ENCODE results near the gene SNX4.

SNX4 gene

DNA sequence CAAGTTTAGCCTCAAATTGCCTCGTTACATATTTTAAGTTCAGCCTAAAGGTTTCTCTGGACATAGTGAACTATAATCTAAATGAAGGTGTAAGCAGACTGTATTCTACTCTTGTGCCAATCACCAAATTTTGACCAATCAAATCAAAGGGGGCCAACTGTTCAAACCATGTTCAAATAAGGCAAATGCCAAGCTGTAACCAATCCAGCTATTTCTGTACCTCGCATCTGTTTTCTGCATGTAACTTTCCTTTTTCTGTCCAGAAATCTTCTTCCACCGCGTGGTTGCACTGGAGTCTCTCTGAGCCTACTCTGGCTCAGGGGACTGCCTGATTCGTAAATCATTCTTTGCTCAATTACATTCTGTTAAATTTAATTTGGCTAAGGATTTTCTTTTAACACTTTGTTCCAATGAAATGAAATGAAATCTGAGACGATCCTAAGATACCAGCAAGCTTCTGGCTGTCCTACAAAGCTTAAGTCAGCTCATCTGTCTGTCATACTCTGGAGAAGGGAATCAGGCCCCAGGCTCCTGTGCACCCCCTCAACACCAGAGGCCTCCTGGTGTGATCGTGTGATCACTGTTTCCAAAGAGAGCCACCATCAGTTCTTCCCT, 91.7 kb downstream of the SNX4 start:
- no peaks in the 10 kb centered on the region for H3F3A ChIP-seq (ENCODE audit: control insufficient read depth, insufficient read depth)
- H3K4me3 ChIP-seq (ENCODE audit: low read length) = no peak overlapping the region
- H3K9me2 ChIP-seq (replicated peaks; ENCODE audit: control insufficient read depth, low read length) = no peaks in the 10 kb centered on the region
- no peak overlapping the region for H3K4me2 ChIP-seq (ENCODE audit: low read length)
- no peaks in the 10 kb centered on the region for H3K4me1 ChIP-seq (ENCODE audit: control insufficient read depth, low read length)
- no peaks in the 10 kb centered on the region for H4K20me1 ChIP-seq (ENCODE audit: control insufficient read depth, insufficient read depth, low read depth, low read length)
- peaks cover 7% of the 10 kb centered on the region for H3K27me3 ChIP-seq (ENCODE audit: control insufficient read depth, low read length)
- H3K79me2 ChIP-seq (ENCODE audit: control insufficient read depth, low read length) = no peaks in the 10 kb centered on the region
- H3K36me3 ChIP-seq (ENCODE audit: control insufficient read depth, low read length) = no peaks in the 10 kb centered on the region
- no peak for TF ChIP-seq EZH2phosphoT487 (IDR thresholded peaks at IDR 0.05; ENCODE audit: borderline replicate concordance, low read length)
- H3K9me3 ChIP-seq (ENCODE audit: control insufficient read depth, insufficient read depth, low read length) = no peaks in the 10 kb centered on the region
- no peak overlapping the region for H3K27ac ChIP-seq (ENCODE audit: low read depth, low read length)

DNA sequence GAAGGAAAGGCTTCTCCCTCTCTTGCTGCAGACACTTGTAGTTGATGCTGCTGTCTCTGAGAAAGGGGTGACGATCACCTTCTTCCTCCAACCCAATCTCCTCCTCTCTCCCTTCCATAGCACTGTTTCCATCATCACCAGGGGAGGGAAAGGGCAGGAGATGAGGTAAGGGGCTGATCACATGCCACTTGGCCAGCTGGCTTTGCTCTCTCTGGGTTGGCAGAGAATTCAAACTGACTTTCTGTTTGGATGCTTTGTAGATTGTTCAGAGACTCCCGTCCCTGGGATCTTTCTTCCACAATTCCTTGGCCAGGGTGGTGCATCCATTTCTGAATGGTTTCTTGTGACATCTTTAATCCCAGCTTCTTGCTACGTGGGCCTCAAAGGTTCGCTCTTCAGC, 101.7 kb downstream of the SNX4 start:
- Histone ChIP-seq H3K79me2 (ENCODE audit: control insufficient read depth, low read length) (no peaks in the 10 kb centered on the region), H3K27ac (ENCODE audit: low read depth, low read length) (no peak overlapping the region), H3K27me3 (ENCODE audit: control insufficient read depth, low read length) (0 out of 2 replicates have a peak, but pooled peaks cover 4% of the 10 kb centered on the region), H3K9me3 (ENCODE audit: control insufficient read depth, insufficient read depth, low read length) (no peaks in the 10 kb centered on the region), H3K4me3 (ENCODE audit: low read length) (no peak overlapping the region), H3K36me3 (ENCODE audit: control insufficient read depth, low read length) (no peaks in the 10 kb centered on the region), H3K4me1 (ENCODE audit: control insufficient read depth, low read length) (no peaks in the 10 kb centered on the region), H3F3A (ENCODE audit: control insufficient read depth, insufficient read depth) (no peaks in the 10 kb centered on the region), H3K9me2 (replicated peaks; ENCODE audit: control insufficient read depth, low read length) (no peaks in the 10 kb centered on the region), H4K20me1 (ENCODE audit: control insufficient read depth, insufficient read depth, low read depth, low read length) (no peaks in the 10 kb centered on the region), H3K4me2 (ENCODE audit: low read length) (no peak overlapping the region)
- TF ChIP-seq EZH2phosphoT487 (IDR thresholded peaks at IDR 0.05; ENCODE audit: borderline replicate concordance, low read length) = no peak
- TF ChIP-seq, protein P1, sequence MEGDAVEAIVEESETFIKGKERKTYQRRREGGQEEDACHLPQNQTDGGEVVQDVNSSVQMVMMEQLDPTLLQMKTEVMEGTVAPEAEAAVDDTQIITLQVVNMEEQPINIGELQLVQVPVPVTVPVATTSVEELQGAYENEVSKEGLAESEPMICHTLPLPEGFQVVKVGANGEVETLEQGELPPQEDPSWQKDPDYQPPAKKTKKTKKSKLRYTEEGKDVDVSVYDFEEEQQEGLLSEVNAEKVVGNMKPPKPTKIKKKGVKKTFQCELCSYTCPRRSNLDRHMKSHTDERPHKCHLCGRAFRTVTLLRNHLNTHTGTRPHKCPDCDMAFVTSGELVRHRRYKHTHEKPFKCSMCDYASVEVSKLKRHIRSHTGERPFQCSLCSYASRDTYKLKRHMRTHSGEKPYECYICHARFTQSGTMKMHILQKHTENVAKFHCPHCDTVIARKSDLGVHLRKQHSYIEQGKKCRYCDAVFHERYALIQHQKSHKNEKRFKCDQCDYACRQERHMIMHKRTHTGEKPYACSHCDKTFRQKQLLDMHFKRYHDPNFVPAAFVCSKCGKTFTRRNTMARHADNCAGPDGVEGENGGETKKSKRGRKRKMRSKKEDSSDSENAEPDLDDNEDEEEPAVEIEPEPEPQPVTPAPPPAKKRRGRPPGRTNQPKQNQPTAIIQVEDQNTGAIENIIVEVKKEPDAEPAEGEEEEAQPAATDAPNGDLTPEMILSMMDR (IDR thresholded peaks at IDR 0.05; ENCODE audit: low read depth, low read length, poor library complexity, severe bottlenecking) = no peak

DNA sequence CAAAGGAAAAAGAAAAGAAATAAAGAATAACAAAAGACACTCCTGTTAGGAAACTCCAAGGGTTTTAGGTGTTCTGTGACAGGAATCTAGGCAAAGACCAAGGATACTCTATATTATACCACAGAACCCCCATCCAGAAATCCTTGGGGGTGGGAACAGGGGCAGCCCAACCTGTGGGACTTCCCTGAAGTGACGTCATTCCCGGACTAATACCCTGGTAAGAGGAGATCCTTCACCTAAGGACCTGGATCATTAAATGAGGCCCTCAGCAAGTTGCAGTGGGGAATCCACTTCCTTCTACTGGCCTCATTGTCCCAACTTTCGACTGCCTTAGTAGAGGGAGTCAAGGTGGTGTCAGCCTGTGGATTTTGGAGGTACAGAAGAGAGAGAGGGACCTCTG, 103.8 kb downstream of the SNX4 start:
- no peaks in the 10 kb centered on the region for H3K9me3 ChIP-seq (ENCODE audit: control insufficient read depth, insufficient read depth, low read length)
- no peak overlapping the region for H3K4me2 ChIP-seq (ENCODE audit: low read length)
- 0 out of 2 replicates have a peak, but pooled peaks cover 4% of the 10 kb centered on the region for H3K27me3 ChIP-seq (ENCODE audit: control insufficient read depth, low read length)
- H3K9me2 ChIP-seq (replicated peaks; ENCODE audit: control insufficient read depth, low read length) = no peaks in the 10 kb centered on the region
- no peak overlapping the region for H3K27ac ChIP-seq (ENCODE audit: low read depth, low read length)
- H3K4me3 ChIP-seq (ENCODE audit: low read length) = no peak overlapping the region
- no peaks in the 10 kb centered on the region for H3F3A ChIP-seq (ENCODE audit: control insufficient read depth, insufficient read depth)
- no peaks in the 10 kb centered on the region for H4K20me1 ChIP-seq (ENCODE audit: control insufficient read depth, insufficient read depth, low read depth, low read length)
- no peaks in the 10 kb centered on the region for H3K79me2 ChIP-seq (ENCODE audit: control insufficient read depth, low read length)
- no peaks in the 10 kb centered on the region for H3K36me3 ChIP-seq (ENCODE audit: control insufficient read depth, low read length)
- TF ChIP-seq, protein P1 (IDR thresholded peaks at IDR 0.05; ENCODE audit: low read depth, low read length, poor library complexity, severe bottlenecking) = no peak
- no peak for TF ChIP-seq EZH2phosphoT487 (IDR thresholded peaks at IDR 0.05; ENCODE audit: borderline replicate concordance, low read length)
- no peaks in the 10 kb centered on the region for H3K4me1 ChIP-seq (ENCODE audit: control insufficient read depth, low read length)

DNA sequence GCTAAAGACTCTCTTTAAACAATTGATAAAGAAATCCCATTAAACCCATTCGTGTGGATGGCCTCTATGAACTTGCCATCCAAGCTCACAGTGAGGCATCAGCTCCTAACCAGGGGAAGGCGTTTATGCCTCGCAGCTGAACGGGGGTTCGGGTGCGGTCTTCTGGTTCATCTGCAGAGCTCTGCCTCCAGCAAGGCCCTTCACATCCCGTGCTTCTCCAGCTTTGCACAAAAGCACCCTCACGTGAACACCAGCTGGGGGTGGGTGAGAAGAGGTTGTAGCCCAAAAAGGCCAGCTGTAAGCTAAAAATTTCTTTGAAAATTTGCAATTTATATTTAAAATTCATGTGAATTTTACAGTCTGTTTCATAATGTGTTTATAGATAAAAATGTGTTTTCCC, 105.3 kb downstream of the SNX4 start:
- no peak overlapping the region for H3K27ac ChIP-seq (ENCODE audit: low read depth, low read length)
- H3K36me3 ChIP-seq (ENCODE audit: control insufficient read depth, low read length) = no peaks in the 10 kb centered on the region
- no peaks in the 10 kb centered on the region for H3K4me1 ChIP-seq (ENCODE audit: control insufficient read depth, low read length)
- peaks cover 8% of the 10 kb centered on the region; the same call in 1 of the 2 replicates for H3K27me3 ChIP-seq (ENCODE audit: control insufficient read depth, low read length)
- no peaks in the 10 kb centered on the region for H3K9me2 ChIP-seq (replicated peaks; ENCODE audit: control insufficient read depth, low read length)
- no peaks in the 10 kb centered on the region for H3F3A ChIP-seq (ENCODE audit: control insufficient read depth, insufficient read depth)
- H4K20me1 ChIP-seq (ENCODE audit: control insufficient read depth, insufficient read depth, low read depth, low read length) = no peaks in the 10 kb centered on the region
- no peaks in the 10 kb centered on the region for H3K79me2 ChIP-seq (ENCODE audit: control insufficient read depth, low read length)
- H3K4me2 ChIP-seq (ENCODE audit: low read length) = no peak overlapping the region
- TF ChIP-seq, protein P1 (IDR thresholded peaks at IDR 0.05; ENCODE audit: low read depth, low read length, poor library complexity, severe bottlenecking) = no peak
- no peak for TF ChIP-seq EZH2phosphoT487 (IDR thresholded peaks at IDR 0.05; ENCODE audit: borderline replicate concordance, low read length)
- no peak overlapping the region for H3K4me3 ChIP-seq (ENCODE audit: low read length)
- no peaks in the 10 kb centered on the region for H3K9me3 ChIP-seq (ENCODE audit: control insufficient read depth, insufficient read depth, low read length)

All from DOHH2 (cell line).